Stimulated activated CD8-positive, alpha-beta memory T cell treated with anti-CD3 and anti-CD28 coated beads, Interleukin-2, amount 100 ng/mL, for 1 hour (primary cell): ENCODE results near the gene NELFA.
A peak's percentile ranks its signal among the peaks of the same experiment; 100 is the strongest.

ENCODE experiments used
- DNase-seq, 2 donors: peaks; one replicate each; pipeline ENCODE4 v3.0.0-alpha.2; 2020; ENCODE audit warnings: low read depth in 2 of 2

The NELFA gene

DNA sequence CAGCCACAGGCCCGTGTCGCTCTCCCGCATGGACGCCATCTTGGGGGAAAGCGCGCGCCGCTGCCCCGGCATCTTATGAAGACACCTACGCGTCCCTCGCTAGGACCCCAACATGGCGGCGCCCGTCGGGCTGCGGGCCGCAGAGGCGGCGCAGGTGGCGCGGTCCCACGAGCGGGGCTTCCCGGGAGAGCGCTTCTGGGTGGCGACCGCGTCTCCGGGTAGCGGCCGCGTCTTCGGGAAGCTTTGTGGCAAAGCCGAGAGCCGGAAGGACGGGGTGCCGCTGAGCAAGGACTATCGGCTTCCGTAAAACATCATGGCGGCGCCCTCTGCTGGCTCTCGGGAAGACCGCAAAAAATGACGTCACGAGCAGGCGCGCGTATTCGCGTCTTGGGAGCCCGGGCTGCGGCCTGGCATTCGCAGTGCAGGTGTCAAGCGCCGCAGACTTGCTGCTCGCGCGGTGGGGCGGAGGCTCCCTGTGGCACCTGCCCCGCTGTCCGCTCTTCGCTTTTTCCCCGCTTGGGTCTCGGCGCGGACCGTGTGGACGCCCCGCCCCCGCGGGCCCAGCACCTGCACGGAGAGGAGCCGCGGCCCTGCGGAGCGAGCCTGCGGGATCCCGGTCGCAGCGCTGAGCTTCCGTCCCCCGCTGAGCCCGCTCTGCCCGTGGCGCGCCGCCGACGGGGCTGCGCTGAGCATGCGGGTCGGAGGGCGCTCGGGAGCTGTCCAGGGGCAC is at the start of gene NELFA:
Gene NELFA, minus strand, starts transcription at position 54 of the 730 bp plus-strand sequence. Its CDS starts 15 bp downstream, at position 39.
- DNase-seq: peak; percentile 90 to 92

DNA sequence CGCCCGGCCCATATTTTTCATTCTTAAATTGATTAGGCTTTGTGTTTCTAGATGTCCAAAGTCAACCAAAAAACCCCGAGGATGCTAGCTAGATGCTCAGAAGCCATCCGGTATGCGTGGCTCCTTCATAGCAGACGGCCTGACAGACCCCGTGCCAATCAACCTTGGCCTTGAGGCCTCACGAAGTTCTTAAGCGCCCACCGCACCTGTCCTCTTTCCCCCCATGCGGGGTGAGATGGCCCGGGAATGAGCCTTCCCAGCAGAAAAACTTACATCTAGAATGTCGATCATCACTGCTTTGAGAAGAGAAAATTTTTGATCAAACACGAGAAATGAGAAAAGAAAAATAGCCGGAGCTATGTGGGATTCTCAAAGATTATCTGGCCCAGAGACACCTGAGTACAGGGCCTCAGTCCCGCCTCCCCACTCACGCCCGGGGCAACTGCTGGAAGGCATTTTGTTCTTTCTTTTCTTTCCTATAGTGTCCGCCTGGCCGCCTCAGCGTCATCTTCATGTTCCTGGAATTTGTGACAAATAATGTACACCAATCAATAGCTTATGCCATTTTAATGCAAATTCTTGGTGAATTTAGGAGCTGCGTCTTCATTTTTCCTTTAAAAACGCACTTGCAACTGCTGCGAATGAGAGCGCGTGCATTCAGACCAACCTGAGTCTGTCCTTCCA is 48.8 kb upstream of the NELFA start:
- DNase-seq: no peak

DNA sequence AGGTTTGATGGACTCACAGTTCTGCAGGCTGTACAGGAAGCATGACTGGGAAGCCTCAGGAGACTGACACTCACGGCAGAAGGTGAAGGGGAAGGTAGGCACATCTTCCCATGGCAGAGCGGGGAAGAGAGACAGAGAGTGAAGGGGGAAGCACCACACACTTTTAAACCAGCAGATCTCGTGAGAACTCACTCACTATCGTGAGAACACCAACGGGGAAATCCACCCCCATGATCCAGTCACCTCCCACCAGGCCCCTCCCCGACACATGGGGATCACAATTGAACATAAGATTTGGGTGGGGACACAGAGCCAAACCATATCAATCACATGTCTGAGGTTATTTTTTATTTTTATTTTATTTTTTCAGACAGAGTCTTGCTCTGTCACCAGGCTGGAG is 45.4 kb upstream of the NELFA start:
- DNase-seq: no peak

DNA sequence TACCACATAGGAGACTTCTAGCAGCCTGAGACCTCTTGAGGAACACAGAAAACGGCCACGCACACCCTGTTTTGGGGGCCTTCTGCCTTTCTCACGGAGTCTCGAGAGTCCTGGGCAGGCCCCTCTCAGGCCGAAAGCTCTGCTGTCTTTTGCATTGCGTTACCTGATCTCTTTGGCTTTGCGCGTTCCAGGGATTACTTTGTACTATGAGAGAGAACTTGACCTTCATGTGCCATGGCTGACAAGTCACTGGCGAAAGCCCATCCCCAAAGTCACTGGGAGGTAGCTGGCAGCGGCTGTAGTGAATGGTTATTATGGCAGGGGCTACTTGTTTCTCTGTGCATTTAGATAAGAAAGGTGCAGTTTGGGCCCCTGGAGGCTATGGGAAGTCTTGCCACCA is 42.3 kb upstream of the NELFA start:
- DNase-seq: no peak

DNA sequence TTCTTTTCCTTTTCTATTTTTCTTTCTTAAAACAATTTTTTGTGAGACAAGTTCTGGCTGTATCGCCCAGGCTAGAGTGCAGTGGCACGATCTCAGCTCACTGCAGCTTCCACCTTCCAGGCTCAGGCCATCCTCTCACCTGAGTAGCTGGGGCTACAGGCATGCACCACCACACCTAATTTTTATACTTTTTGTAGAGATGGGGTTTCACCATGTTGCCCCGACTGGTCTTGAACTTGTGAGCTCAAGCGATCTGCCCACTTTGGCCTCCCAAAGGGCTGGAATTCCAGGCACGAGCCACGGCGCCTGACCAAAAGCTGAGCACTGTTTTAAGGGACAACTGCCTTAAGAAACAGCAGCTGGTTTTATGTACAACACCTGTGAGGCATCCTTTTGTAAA is 41.0 kb upstream of the NELFA start:
- DNase-seq: no peak

DNA sequence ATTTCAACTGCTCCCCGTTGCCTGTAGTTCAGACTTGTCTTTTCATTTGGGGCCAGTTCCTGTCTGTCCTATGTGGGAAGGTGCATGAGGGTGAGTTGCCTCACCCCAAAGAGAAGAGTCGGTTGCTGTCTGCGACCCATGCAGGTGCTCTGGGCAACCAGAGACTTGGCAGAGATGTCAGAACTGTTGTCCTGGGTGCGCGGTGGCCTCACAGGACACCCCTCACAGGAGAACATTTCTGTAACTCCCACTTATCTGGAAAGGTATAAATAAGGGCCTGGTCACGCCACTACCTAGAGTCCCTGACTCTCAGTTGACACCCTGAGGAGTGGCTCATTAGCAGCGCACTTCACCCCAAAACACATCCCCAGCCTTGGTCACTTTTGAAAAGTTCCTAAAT is 40.6 kb upstream of the NELFA start:
- no peak for DNase-seq

DNA sequence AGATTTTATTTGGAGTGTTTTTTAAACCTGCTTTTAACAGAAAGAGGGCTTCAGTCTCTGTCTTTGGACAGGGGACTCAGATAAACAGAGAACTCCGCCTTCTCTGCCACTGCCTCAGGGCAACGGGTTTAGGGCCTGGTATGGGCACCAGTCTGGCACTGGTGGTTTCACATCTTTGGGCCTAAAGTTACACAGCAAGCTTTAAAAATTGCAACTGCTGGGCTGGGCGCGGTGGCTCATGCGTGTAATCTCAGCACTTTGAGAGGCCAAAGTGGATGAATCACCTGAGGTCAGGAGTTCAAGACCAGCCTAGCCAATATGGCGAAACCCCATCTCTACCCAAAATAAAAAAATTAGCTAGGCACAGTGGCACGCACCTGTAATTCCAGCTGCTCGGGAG is 40.1 kb upstream of the NELFA start:
- DNase-seq: no peak

DNA sequence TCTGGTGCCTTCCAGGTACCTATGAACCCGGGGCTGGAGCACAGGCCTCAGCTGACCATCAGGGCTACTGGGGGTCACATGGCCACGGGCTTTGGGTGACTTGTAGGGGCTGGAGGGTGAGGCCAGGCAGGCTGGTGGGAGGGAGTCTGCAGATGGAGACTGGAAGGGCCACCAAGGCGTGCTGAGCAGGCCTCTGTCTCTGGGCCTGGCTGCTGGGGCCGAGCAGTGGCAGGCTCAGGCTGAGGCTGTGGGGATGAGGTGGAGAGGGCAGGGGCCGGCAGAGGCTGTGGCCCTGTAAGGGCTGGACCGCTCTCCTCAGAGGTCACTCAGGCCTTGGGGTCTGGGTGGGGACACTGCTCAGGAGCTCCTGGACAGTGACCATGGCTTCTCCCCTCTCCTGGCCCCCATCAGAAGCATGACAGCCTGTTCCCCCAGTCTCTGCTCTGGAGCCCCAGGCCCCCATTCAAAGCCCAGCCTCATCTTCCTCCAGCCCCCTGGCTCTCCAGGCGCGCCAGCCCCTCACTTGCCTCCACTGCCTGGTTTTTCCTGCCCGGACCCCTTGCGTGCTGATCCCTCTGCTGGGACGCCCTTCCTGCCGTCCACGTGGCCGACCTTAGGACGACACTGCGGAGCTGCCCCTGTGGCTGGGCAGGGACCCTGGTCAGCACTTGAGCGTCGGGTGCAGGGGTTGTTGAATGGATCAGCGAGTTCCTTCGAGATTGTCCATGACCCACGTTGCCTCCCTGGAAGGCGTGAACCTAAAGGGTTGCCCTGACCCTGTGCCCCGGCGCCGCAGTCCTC is 39.2 kb upstream of the NELFA start:
- DNase-seq: no peak

DNA sequence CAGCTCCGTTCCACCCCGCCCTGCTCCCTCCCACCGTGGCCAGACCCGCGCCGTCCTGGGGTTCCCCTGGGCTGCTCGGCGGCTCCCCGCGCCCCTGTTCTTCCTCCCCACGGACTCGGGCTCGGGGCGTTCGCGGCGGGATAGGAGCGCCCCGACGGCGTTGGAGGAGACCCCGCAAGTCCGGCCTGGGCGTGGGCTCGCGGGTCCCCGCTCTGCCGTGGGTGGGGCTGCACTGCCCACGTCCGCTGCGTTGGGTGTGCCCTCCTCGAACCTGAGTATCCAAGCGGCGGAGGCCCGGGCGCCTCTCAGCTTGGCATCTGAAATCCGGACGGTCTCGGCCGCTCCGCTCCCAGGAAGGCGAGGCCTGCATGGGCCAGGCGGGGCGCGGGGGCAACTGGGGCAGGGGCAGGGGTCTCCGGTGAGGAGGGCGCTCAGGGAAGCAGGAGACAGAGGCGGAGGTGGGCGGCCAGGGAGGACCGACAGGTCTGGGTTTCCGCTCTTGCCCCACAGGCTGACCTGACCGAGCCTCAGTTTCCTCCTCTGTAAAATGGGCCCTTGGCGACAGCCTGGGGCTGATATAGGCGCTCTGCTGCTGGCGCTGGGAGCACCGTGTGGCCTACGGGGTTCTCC is 38.4 kb upstream of the NELFA start:
- DNase-seq: no peak

DNA sequence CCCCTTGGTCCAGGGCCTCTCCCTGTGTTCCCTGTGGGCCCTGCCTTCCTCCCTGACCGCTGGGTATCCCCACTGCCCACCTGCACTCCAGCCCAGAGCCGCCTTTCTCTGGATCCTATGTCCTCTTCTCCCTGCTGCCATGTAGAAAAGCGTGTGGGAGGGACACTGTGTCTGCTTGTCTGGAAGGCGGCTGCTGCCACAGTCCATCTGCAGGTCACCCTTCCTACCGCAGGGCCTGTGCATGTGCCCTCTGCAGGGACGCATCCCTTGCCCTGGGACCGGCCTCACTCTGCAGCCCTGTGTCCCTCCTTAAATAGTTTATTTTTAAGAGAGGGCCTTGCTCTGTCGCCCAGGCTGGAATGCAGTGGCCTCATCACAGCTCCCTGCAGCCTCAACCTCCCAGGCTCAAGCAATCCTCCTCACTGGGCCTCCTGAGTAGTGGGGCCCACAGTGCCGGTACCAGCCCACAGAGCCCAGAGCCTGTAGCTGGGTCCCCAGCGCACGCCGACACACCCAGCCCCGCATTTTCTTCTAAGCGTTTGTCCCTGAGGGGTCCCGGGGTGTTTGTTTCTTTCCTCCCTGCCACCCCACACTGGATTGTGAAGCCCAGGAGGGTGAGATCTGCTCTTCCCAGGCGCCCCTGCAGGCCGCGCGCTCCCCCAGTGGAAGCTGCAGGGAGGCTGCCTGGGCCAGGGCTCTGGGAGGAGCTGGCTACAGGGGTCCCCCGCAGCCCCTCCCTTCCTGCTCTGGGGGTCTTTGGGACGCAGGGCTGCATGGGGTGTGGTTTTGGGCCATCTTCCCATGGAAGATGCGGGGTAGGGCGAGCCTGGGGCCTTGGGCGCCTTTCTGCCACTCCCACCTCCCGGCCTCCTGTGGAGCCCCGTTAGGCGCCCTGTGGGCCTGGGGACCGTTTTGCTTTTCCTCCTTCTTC is 37.5 kb upstream of the NELFA start:
- no peak for DNase-seq

DNA sequence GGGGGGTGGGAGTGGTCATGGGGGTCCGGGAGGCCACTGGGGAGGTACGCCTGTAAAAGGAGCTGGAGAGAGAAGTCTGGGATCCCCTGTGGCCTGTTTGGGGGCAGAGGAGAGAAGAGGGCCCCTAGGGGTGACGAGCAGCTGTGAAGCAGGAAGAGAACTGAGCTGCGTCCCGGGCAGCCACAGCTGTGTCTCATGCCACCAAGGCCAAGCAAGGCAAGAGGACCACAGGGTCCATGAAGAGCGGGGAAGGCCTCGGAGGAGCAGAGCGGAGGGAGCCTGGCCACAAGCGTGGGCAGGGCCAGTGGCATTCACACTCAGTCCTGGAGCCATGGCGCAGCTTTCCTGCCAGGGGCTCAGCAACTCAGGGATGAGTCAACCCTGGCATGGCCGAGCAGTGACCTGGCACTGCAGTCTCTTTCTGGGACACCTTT is 36.8 kb upstream of the NELFA start:
- no peak for DNase-seq

DNA sequence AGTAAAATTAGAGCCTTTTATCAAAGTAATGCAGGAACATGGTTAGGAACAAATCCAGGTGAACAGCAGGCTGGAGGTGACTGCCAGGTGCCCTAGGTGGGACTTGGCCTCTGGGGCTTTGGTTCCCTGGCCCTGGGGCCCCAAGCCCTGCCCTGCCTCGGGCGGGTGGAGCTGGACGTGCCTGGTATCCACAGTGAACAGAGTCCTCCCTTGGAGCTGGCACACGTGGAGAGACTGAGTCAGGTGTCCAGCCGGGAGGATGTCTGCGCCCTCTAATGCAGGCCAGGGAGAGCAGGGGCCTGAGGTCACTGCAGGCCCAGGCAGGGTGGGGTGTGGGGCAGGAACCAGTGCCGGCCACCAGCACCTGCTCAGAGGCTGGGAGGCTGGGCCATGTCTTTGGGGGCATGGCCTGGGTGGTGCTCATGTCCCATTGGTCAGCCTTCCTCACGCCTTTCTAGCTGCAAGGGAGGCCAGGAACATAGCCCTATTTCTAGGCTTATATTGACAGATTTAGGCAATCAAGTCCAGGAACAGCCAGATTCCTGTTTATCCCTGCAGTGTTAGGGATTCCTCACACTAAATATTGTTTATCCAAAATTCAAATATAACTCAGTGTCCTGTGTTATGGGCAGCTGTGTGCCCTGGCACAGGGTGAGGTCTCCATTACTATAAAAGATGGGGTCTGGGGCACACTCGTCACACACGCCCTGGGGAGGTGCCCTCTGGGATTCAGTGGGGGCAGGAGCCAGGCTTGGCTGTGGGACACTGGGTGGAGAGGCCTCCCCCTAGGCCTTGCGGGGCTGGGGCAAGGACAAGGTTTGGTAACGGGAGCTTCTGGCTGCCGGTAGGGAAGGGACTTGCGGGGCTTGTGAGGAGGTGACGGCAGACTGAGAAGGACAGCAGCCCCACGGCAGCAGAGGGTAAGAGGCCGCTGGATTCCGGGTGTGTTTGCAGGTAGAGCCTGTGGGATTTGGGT is 36.1 kb upstream of the NELFA start:
- DNase-seq: no peak

DNA sequence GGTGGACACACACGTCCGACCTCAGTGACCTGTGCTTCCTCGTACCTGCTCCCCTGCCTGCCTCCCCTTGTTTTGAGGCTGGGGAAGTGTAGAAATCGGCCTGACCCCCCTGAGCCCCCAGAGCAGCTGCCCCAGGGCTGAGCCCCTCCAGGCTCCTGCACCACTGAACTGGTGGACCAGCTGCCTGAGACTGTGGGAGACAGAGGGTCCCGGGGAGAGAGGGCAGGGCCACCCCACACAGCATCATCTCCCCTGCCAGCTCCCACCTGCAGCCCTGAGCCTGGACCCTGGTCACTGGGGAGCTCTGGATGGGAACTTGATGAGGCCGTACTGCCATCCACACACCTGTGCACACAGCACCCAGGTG is 35.3 kb upstream of the NELFA start:
- no peak for DNase-seq

DNA sequence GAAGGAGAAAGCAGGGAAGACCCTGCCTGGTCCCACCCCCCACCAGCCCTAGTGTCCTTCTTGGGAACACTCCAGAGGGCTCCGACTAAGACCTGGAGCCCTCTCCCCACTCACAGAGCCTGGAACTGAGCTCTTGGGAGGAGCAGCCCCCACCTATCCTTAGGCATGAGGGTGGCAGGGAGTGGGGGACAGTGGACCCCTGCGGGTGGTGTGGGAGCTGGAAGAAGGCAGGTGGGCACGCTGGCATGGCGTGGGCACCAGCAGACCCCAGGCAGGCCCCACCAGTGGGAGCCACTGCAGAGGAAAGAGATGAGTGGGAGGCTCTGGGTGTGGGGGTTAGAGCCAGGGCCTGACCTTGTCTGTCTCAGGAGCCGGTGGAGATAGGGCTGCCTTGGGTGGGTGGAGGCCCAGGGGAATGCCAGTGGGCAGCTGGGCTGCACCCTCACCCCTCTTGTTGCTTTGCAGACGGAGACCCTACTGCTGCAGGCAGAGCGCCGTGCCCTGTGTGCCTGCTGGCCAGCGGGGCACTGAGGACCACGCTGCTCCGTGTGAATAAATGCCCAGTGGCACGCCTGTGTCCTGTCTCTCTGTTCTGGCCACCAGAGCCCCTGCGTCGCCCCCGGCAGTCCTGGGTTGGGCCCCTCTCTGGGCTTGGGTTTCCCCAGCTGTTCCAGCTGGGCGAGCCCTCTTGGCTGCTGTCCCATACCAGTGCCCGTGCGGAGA is 34.8 kb upstream of the NELFA start:
- DNase-seq: no peak

DNA sequence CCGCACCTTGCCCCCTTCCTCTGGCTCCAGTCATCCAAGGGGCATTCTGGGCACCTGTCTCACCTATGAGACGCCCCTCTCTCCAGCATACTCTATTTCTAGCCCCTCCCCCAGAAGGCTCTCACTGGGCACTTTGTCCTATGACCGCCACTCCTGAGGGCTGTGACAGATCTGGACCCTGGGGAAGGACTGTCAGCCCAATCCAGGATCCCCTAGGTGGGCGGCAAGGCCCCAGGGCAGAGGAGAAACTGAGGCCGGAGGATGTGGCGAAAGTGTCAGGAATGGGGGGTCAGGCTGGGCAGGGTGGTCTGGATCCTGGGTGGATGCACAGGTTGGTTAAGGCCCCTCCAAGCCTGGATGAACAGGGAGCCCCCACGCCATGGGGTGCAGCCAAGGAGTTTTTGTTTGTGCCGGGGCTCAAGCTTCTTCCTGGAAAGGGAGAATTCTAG is 34.2 kb upstream of the NELFA start:
- no peak for DNase-seq

DNA sequence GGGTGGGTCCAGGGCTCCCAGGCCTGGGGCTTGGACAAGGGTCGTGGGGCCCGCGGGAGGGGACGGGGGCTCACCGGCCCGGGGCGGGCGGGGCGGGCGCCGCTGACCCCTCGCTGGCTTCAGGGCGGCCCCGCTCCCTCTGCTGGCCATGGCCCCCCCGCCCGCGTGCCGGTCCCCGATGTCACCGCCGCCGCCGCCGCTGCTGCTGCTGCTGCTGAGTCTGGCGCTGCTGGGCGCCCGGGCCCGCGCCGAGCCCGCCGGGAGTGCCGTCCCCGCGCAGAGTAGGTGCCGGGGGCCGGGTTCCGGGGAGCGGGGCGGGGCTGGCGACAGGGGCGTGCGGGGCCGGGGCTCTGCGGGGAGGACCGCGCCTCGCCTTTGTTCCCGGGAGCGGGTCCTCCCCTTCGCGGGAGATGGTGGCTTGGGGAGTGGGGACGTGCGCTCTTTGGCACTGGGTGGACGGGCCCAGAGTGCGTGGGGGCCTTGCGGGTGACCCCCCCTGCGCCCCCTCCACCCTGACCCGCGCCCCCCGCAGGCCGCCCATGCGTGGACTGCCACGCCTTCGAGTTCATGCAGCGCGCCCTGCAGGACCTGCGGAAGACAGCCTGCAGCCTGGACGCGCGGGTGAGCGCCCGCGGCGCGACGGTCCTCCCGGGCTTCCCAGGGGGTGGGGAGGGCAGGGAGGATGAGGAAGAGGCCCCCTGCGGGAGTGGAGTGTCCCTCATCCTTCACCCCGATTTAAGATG is 33.6 kb upstream of the NELFA start:
- DNase-seq: no peak

DNA sequence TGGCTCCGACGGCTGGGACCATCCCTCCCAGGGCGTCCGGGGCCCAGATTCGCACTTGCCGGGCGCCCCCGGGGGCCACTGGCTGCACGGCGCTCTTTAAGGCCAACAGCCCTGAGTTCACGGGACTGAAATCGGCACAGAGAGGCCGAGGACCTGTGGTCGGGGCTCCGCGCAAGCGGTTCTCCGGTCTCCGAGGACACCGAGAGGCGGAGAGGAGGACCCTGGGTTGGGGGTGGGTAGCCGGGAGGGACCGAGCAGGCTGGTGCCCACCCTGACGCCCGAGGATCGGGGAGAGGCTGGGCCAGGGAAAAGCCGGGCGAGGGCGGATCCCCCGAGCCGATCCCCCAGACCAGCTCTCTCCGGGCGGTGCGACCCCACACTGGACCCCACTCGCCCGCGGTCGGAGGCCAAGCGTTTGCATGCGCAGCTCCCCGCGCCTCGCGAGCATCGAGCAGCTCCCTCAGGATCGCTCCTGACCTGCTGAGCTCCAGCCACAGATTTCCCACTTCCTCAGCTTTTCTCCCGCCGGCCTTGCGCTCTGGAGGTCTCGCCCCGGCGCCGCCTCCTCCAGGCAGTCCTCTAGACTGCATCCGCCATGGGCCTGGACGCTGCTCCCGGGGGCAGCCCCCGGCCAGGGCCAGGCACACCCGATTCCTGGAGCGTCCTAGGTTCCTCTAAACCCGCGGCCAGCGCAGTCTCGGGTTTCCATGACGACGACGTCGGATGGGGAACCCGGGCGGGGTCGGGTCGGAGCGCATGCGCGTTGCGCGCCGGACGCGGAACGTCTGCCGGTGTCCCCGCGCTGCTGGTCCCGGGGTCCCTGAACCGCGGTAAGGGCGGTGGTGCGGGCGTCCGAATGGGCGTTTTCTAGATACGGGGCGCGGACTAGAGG is 32.7 kb upstream of the NELFA start:
- DNase-seq: peak; percentile 58 to 70
